Hepatocyte (in vitro differentiated cells): Measurements from ENCODE around the gene RTP3. TPM values are rescaled to one million over a fixed set of nuclear protein-coding genes. Genes with fewer than 3 reads are reported as not detected.

ENCODE experiments used
- DNase-seq: peaks from one replicate; pipeline ENCODE4 v3.0.0-alpha.2; 2016; ENCODE audit warnings: low spot score
- H2AFZ ChIP-seq: fragments of 200-600 bp; sonication (generic); 2 replicates; pipeline ENCODE4 v1.6.0; 2016; ENCODE audit warnings: antibody characterized with exemption, mild to moderate bottlenecking
- H3K27ac ChIP-seq: fragments of 200-600 bp; sonication (generic); 2 replicates; pipeline ENCODE4 v1.5.1; 2016; ENCODE audit warnings: mild to moderate bottlenecking
- H3K27me3 ChIP-seq: fragments of 200-600 bp; sonication (generic); 2 replicates; pipeline ENCODE4 v1.6.1; 2016
- H3K36me3 ChIP-seq: fragments of 200-600 bp; sonication (generic); replicated peaks from 2 replicates; pipeline ENCODE4 v1.5.1; 2016; ENCODE audit warnings: low read depth; ENCODE audit not compliant: insufficient read depth
- H3K4me1 ChIP-seq: fragments of 200-600 bp; sonication (generic); 2 replicates; pipeline ENCODE4 v1.5.1; 2016; ENCODE audit warnings: mild to moderate bottlenecking, moderate library complexity; ENCODE audit not compliant: insufficient read depth
- H3K4me2 ChIP-seq: fragments of 200-600 bp; sonication (generic); 2 replicates; pipeline ENCODE4 v1.6.0; 2016
- H3K4me3 ChIP-seq: fragments of 200-600 bp; sonication (generic); 2 replicates; pipeline ENCODE4 v1.5.1; 2016; ENCODE audit warnings: mild to moderate bottlenecking
- H3K79me2 ChIP-seq: fragments of 200-600 bp; sonication (generic); 2 replicates; pipeline ENCODE4 v1.6.0; 2017; ENCODE audit warnings: mild to moderate bottlenecking
- H3K9me2 ChIP-seq: fragments of 200-600 bp; sonication (generic); replicated peaks from 2 replicates; pipeline ENCODE4 v1.6.0; 2017; ENCODE audit warnings: mild to moderate bottlenecking; ENCODE audit not compliant: insufficient read depth
- H3K9me3 ChIP-seq: fragments of 200-600 bp; sonication (generic); 2 replicates; pipeline ENCODE4 v1.5.1; 2016; ENCODE audit warnings: low read depth, mild to moderate bottlenecking
- H4K20me1 ChIP-seq: fragments of 200-600 bp; sonication (generic); 2 replicates; pipeline ENCODE4 v1.6.0; 2016; ENCODE audit warnings: mild to moderate bottlenecking; ENCODE audit not compliant: insufficient read depth, poor library complexity, severe bottlenecking
- EZH2 ChIP-seq: fragments of 200-600 bp; sonication (generic); IDR thresholded peaks from 2 replicates; pipeline ENCODE4 v1.6.1; 2016; ENCODE audit warnings: antibody characterized with exemption, mild to moderate bottlenecking, borderline replicate concordance
- EZH2phosphoT487 ChIP-seq: fragments of 200-600 bp; sonication (generic); IDR thresholded peaks from one replicate; pipeline ENCODE4 v1.6.1; 2018; ENCODE audit warnings: antibody characterized with exemption, mild to moderate bottlenecking, low read depth, moderate library complexity; ENCODE audit not compliant: unreplicated experiment, severe bottlenecking
- WGBS: methylation state at CpG from one replicate; pipeline ENCODE4 v1.1.6; 2016; ENCODE audit warnings: low lambda C conversion rate; ENCODE audit errors: missing lambda C conversion rate; 5-methylcytosine and 5-hydroxymethylcytosine counted together
- polyA plus RNA-seq: library from polyadenylated mRNA; unstranded; fragments of >200 nt; fragmentation: Nextera tagmentation; extraction: Ambion mirVana; gene quantifications from 2 replicates; pipeline ENCODE4 v1.2.1, GENCODE V29; 2016
- total RNA-seq: library from RNA; depleted of rRNA; stranded (reverse); fragments of >200 nt; gene quantifications from 2 replicates; pipeline ENCODE4 v1.2.3, GENCODE V29; 2014
- TF ChIP-seq, protein P1 (sequence below): fragments of 200-600 bp; sonication (generic); IDR thresholded peaks from 2 replicates; pipeline ENCODE4 v1.5.1; 2016; ENCODE audit warnings: antibody characterized with exemption, mild to moderate bottlenecking; ENCODE audit not compliant: poor library complexity

Gene RTP3
- total and polyA plus RNA-seq, 2 experiments from 2014 or later: 1.8 to 2.0 TPM

- Histone ChIP-seq H3K36me3 (no peaks in the 10 kb centered on the region), H2AFZ (no peak overlapping the region), H3K4me3 (no peak overlapping the region), H4K20me1 (no peaks in the 10 kb centered on the region), H3K27ac (no peak overlapping the region), H3K9me3 (no peaks in the 10 kb centered on the region), H3K27me3 (no peaks in the 10 kb centered on the region), H3K4me2 (no peak overlapping the region), H3K79me2 (no peaks in the 10 kb centered on the region), H3K4me1 (peaks cover 22% of the 10 kb centered on the region), H3K9me2 (no peaks in the 10 kb centered on the region)
- no peak for DNase-seq
- TF ChIP-seq EZH2phosphoT487 (no peak), EZH2 (no peak)
- TF ChIP-seq, protein P1, sequence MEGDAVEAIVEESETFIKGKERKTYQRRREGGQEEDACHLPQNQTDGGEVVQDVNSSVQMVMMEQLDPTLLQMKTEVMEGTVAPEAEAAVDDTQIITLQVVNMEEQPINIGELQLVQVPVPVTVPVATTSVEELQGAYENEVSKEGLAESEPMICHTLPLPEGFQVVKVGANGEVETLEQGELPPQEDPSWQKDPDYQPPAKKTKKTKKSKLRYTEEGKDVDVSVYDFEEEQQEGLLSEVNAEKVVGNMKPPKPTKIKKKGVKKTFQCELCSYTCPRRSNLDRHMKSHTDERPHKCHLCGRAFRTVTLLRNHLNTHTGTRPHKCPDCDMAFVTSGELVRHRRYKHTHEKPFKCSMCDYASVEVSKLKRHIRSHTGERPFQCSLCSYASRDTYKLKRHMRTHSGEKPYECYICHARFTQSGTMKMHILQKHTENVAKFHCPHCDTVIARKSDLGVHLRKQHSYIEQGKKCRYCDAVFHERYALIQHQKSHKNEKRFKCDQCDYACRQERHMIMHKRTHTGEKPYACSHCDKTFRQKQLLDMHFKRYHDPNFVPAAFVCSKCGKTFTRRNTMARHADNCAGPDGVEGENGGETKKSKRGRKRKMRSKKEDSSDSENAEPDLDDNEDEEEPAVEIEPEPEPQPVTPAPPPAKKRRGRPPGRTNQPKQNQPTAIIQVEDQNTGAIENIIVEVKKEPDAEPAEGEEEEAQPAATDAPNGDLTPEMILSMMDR: no peak
- WGBS: 83% methylated on average over 6 of the region's 6 CpGs
These were observed 1.2 kb downstream of the RTP3 start for GRCh38 chr3:46498916-46499519.

DNA sequence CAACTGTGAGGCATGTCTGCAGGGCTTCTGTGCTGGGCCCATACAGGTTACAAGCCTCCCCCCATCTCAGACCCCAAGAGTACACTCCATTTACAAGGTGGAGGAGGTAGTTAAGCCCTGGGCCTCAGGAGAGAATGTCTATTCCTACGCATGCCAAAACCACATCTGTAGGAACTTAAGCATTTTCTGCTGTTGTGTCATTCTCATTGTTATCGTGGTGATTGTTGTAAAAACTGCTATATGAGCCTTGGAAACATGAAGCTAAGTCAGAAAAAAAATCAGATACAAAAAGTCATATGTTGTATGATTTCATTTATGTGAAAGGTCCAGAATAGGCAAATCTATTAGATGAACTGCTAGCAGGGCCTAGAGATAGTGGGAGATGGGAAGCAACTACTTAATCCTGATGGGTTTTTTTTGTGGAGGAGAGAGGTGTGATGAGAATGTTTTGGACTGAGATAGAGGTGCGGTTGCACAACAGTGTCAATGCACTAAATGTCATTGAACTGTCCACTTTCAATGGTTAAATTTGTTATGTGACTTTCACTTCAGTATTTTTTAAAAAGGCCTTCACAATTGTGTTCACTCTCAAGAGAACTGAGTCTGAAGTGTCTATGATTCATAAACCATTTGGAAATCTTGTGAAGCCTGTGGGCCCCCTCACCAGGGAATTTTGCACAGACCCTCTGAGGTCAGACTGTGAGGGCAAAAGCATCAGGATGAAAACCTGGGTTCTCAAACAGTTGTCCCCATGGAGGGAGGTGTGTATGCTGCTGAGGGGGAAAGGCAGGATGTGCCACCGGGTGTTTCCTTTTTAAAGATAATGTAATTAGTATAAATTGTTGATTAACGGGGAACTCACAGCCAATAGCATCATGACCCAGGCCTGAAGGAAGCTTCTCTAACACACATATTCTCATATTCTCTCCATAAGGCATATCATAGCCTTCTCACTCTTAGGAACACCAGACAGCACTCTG, 3.2 kb downstream of the RTP3 start:
- Histone ChIP-seq H3K36me3 (no peaks in the 10 kb centered on the region), H3K79me2 (no peaks in the 10 kb centered on the region), H3K9me3 (no peaks in the 10 kb centered on the region), H3K4me2 (no peak overlapping the region), H4K20me1 (no peaks in the 10 kb centered on the region), H3K27ac (no peak overlapping the region), H2AFZ (no peak overlapping the region), H3K27me3 (no peaks in the 10 kb centered on the region), H3K4me3 (no peak overlapping the region), H3K9me2 (no peaks in the 10 kb centered on the region), H3K4me1 (peaks cover 22% of the 10 kb centered on the region)
- no peak for DNase-seq
- 77% methylated on average over 5 of the region's 5 CpGs for WGBS
- TF ChIP-seq, protein P1: no peak
- TF ChIP-seq EZH2 (no peak), EZH2phosphoT487 (no peak)

DNA sequence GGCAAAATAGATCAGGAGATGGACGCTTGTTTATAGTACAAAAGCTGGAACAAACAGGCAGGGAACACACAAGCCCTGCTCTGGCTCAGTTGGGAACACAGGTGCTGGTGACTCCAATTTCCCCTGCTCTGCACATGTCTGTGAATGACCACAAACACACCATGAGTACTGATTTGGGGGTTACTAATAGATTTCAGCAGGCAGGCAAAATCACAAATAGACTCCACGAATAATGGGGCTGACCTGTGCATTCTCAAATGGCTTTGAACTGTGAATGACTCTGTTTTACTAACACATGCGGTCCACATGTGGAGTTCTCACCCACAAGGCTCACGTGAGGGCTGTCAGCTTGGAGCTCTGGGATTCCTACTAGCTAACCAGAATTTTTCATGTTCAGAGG, 3.9 kb downstream of the RTP3 start:
- Histone ChIP-seq H3K79me2 (no peaks in the 10 kb centered on the region), H2AFZ (no peak overlapping the region), H3K36me3 (no peaks in the 10 kb centered on the region), H3K9me2 (no peaks in the 10 kb centered on the region), H3K9me3 (no peaks in the 10 kb centered on the region), H3K4me2 (no peak overlapping the region), H3K4me3 (no peak overlapping the region), H3K27me3 (no peaks in the 10 kb centered on the region), H3K27ac (no peak overlapping the region), H4K20me1 (no peaks in the 10 kb centered on the region), H3K4me1 (peaks cover 22% of the 10 kb centered on the region)
- 68% methylated on average over 4 of the region's 4 CpGs for WGBS
- no peak for DNase-seq
- TF ChIP-seq EZH2phosphoT487: no peak
- TF ChIP-seq, protein P1: no peak
- no peak for TF ChIP-seq EZH2
